CD8-positive, alpha-beta memory T cell (primary cell): ENCODE data around the gene CACNA2D4. TPM values are rescaled to one million over a fixed set of nuclear protein-coding genes. Genes with fewer than 3 reads are reported as not detected.

ENCODE experiments used
- CTCF ChIA-PET: fragments of 350-600 bp; sonication (Branson Sonifier 250); formaldehyde crosslinking; loops from one replicate; lab custom pipeline; 2021; ENCODE audit warnings: antibody characterized with exemption; lab: Charles Lee
- POLR2A ChIA-PET: fragments of 350-600 bp; sonication (Branson Sonifier 250); formaldehyde crosslinking; loops from one replicate; lab custom pipeline; 2021; ENCODE audit warnings: antibody characterized with exemption; lab: Charles Lee
- DNase-seq, 5 donors: peaks; one replicate each; pipeline versions ENCODE4 v3.0.0 to v3.0.0-alpha.2; 2020 to 2022; ENCODE audit warnings: mixed read lengths in 1 of 5
- H3K27ac ChIP-seq: one replicate; pipeline ENCODE4 v1.7.0; 2013; ENCODE audit warnings: low read depth, mild to moderate bottlenecking, low read length, moderate library complexity
- H3K27me3 ChIP-seq: 2 replicates; pipeline ENCODE4 v1.7.0; 2013; ENCODE audit warnings: low read length, mild to moderate bottlenecking; ENCODE audit not compliant: insufficient read depth, poor library complexity, severe bottlenecking
- H3K36me3 ChIP-seq: 2 replicates; pipeline ENCODE4 v1.7.0; 2013; ENCODE audit warnings: mild to moderate bottlenecking, low read length, moderate library complexity; ENCODE audit not compliant: insufficient read depth
- H3K4me1 ChIP-seq: 2 replicates; pipeline ENCODE4 v1.7.0; 2013; ENCODE audit warnings: mild to moderate bottlenecking, low read length, moderate library complexity; ENCODE audit not compliant: insufficient read depth
- H3K4me3 ChIP-seq: 2 replicates; pipeline ENCODE4 v1.7.0; 2013; ENCODE audit warnings: mild to moderate bottlenecking, low read length
- H3K9me3 ChIP-seq: 2 replicates; pipeline ENCODE4 v1.7.0; 2013; ENCODE audit warnings: mild to moderate bottlenecking, low read length
- H3K27ac Mint-ChIP-seq, 8 donors: one replicate each; pipeline ENCODE4 v1.8.0; 2020 to 2021; ENCODE audit warnings: mixed read lengths in 8 of 8, mild to moderate bottlenecking in 6 of 8, inconsistent platforms in 3 of 8, moderate library complexity in 3 of 8
- H3K27me3 Mint-ChIP-seq, 2 donors: one replicate each; pipeline ENCODE4 v1.8.0; 2020 to 2021; ENCODE audit warnings: mixed read lengths in 2 of 2, mild to moderate bottlenecking in 1 of 2, moderate library complexity in 1 of 2
- H3K36me3 Mint-ChIP-seq, 3 donors: one replicate each; pipeline ENCODE4 v1.8.0; 2020 to 2021; ENCODE audit warnings: mixed read lengths in 3 of 3, inconsistent platforms in 1 of 3, mild to moderate bottlenecking in 1 of 3
- H3K4me1 Mint-ChIP-seq, 3 donors: one replicate each; pipeline ENCODE4 v1.8.0; 2020 to 2021; ENCODE audit warnings: mixed read lengths in 3 of 3, inconsistent platforms in 1 of 3, mild to moderate bottlenecking in 1 of 3
- H3K4me3 Mint-ChIP-seq, 7 donors: one replicate each; pipeline ENCODE4 v1.8.0; 2020 to 2021; ENCODE audit warnings: mixed read lengths in 7 of 7, mild to moderate bottlenecking in 6 of 7, moderate library complexity in 4 of 7, inconsistent platforms in 2 of 7
- H3K9me3 Mint-ChIP-seq, 5 donors: one replicate each; pipeline ENCODE4 v1.8.0; 2020 to 2022; ENCODE audit warnings: mixed read lengths in 5 of 5, mild to moderate bottlenecking in 3 of 5, moderate library complexity in 2 of 5, inconsistent platforms in 1 of 5
- polyA plus RNA-seq: library from polyadenylated mRNA; unstranded; fragments of 300-500 nt; fragmentation: Illumina TruSeq; gene quantifications from one replicate; pipeline ENCODE4 v1.2.3, GENCODE V29; 2021
- total RNA-seq, 2 experiments: library from RNA; stranded (reverse); gene quantifications; one replicate each; pipeline ENCODE4 v1.2.3, GENCODE V29; 2021

Gene CACNA2D4
- total and polyA plus RNA-seq, 3 experiments from 2014 or later: 5.7 to 7.6 (median 6.5) TPM

DNA sequence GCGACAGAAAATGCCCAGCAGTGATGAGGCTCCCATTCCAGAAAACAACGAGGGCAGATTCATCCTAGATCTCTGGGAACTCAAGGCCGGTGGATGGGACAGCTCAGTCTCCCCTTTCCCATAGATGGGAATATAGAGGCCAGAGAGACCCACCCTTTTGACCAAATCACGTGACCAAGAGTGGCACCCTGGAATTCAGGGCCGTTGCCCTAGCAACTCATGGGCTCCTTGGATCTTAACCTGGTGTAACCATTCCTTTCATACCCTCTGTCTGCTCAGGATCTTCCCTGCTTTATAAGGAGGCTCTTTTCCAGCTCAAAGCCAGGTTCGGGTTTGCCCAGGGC is 106.5 kb downstream of the CACNA2D4 start:
- Mint-ChIP-seq H3K4me3 (peak overlapping the region in 6 of 7 donors; percentile 29 to 77 (median 70)), H3K27ac (peak overlapping the region in 4 of 8 donors; percentile 33 to 89 (median 63))

DNA sequence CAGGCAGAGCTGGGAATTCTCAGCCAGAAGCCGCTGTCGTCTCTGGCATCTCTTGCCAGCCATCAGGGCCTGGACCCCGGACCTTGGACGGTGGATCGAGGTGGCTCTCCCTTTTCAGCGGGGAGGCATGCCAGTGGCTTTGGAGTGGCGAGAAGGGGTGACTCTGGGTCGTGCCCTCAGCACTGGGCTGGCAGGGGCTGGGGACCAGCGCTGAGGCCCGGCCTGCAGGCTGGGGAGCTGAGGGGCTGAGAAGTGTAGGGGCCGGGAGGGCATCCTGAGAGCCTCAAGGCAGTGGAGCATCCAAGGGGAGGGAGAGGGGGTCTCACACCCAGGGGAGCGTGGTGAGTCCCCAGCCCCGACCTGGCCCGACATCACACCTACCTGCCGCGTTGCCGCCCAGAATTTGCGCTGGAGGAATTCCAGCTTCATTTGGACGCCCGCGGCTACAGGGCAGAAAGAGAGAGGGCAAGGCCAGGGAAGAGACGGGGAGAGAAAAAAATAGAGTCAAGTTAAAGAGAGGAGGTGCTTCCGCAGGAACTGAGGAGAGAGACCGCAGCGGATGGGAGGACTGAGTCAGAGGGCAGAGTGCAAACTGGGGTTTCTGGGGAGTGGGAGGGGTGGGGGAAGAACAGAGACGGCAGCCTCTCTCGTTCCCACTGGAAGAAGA is 107.0 kb downstream of the CACNA2D4 start:
- DNase-seq: peak in 3 of 5 donors; percentile 18 to 59 (median 42)
- Mint-ChIP-seq H3K27ac (peak overlapping the region in 6 of 8 donors; percentile 33 to 89 (median 58)), H3K9me3 (no peaks in the 10 kb centered on the region), H3K4me1 (peaks cover 14 to 29% (median 15%) of the 10 kb centered on the region in 3 donors), H3K36me3 (no peaks in the 10 kb centered on the region), H3K4me3 (peak overlapping the region; percentile 53 to 80 (median 71)), H3K27me3 (peaks cover 7 to 16% of the 10 kb centered on the region in 2 donors)
- H3K27ac ChIP-seq: no peak overlapping the region
- ChIA-PET POLR2A (no interaction called here), CTCF (interaction anchor here (1.1 to 1.3 kb wide), 2 partner anchors 16 to 128 kb away, joined by 3 to 6 read pairs; no protein-coding TSS in a partner anchor)
- H3K4me1 ChIP-seq: peaks cover 9% of the 10 kb centered on the region
- no peak overlapping the region for H3K4me3 ChIP-seq
- H3K27me3 ChIP-seq: no peaks in the 10 kb centered on the region
- H3K36me3 ChIP-seq: no peaks in the 10 kb centered on the region
- H3K9me3 ChIP-seq: no peaks in the 10 kb centered on the region

More for the DNA sequence above, 106.5 kb downstream of the CACNA2D4 start:
- H3K4me1 ChIP-seq: peaks cover 9% of the 10 kb centered on the region
- H3K9me3 ChIP-seq: no peaks in the 10 kb centered on the region
- Mint-ChIP-seq H3K4me1 (peaks cover 14 to 29% (median 15%) of the 10 kb centered on the region in 3 donors), H3K9me3 (no peaks in the 10 kb centered on the region), H3K27me3 (peaks cover 9 to 17% of the 10 kb centered on the region in 2 donors), H3K36me3 (no peaks in the 10 kb centered on the region)
- H3K36me3 ChIP-seq: no peaks in the 10 kb centered on the region
- no peak for DNase-seq
- H3K27ac ChIP-seq: no peak overlapping the region
- H3K4me3 ChIP-seq: no peak overlapping the region
- POLR2A ChIA-PET: interaction anchor here (0.5 to 0.6 kb wide), 2 partner anchors 229 to 1324 kb away, joined by 3 to 4 read pairs; no protein-coding TSS in a partner anchor
- H3K27me3 ChIP-seq: no peaks in the 10 kb centered on the region
- CTCF ChIA-PET: interaction anchor here (1.1 to 1.3 kb wide), 2 partner anchors 17 to 128 kb away, joined by 3 to 6 read pairs; no protein-coding TSS in a partner anchor

DNA sequence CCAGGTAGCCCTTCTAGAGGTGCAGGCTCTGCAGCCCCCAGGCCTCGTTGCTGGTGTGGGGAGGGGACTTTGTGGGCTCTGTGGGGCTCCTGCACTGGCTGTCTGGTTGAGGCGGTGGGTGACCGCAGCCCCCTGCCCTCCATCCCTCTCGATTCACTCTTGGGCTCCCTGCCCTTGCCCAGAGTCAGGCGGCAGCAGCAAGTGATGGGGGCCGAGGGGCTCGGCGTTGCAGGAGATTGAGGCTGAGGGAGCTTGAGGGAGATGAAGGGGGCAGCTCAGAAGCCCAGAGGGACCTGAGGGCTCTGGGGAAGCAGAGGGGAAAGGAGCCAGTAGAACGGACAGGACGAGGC is 107.5 kb downstream of the CACNA2D4 start:
- no peaks in the 10 kb centered on the region for H3K27me3 ChIP-seq
- Mint-ChIP-seq H3K4me1 (peaks cover 14 to 29% (median 15%) of the 10 kb centered on the region in 3 donors), H3K9me3 (no peaks in the 10 kb centered on the region), H3K27me3 (peaks cover 2 to 14% of the 10 kb centered on the region in 2 donors), H3K36me3 (no peaks in the 10 kb centered on the region), H3K27ac (peak overlapping the region in 5 of 8 donors; percentile 22 to 90 (median 53)), H3K4me3 (peak overlapping the region; percentile 43 to 80 (median 58))
- ChIA-PET CTCF (no interaction called here), POLR2A (no interaction called here)
- DNase-seq: no peak
- no peaks in the 10 kb centered on the region for H3K36me3 ChIP-seq
- no peak overlapping the region for H3K4me3 ChIP-seq
- H3K27ac ChIP-seq: no peak overlapping the region
- H3K9me3 ChIP-seq: no peaks in the 10 kb centered on the region
- peaks cover 9% of the 10 kb centered on the region for H3K4me1 ChIP-seq

DNA sequence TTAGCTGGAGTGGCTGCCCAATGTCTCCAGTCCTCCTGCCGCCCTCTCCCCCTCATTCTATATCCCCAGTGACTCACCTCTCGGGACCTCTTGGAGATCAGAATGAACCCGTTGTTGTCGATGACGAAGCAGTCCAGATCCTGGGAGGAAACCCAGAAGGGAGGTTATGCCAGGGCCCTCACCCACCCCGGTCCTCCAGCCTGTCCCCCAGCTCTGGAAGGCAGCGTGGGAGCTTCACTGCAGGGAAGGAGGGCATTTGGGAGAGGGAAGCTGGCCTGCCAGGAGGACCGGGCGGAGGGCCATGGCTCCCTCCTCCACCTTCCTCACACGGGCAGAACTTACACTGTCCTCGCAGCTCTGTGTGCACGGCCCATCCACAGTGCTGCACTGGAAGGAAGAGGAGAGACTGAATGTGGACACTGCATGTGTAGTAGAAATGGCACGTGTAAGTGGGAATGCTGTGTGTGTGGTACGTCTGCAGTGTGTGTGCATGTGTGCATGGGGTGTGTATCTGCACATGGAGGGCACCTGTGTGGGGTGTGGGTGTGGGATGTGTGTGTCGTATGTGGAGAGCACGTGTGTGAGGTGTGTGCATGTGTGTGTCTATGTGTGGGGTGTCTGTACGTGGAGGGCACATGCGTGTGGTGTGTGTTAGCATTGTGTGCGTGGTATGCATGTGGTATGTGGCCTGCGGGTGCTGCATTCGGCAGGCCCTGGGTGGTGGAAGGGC is 108.1 kb downstream of the CACNA2D4 start:
- no peaks in the 10 kb centered on the region for H3K9me3 Mint-ChIP-seq
- H3K36me3 Mint-ChIP-seq: no peaks in the 10 kb centered on the region
- ChIA-PET POLR2A (no interaction called here), CTCF (interaction anchor here (0.7 kb wide), 1 partner anchor 130 kb away, joined by 3 read pairs; no protein-coding TSS in a partner anchor)
- H3K27me3 Mint-ChIP-seq: peaks cover 2 to 14% of the 10 kb centered on the region in 2 donors
- H3K27ac Mint-ChIP-seq: peak overlapping the region in 6 of 8 donors; percentile 52 to 90 (median 70)
- no peak for DNase-seq
- H3K4me1 Mint-ChIP-seq: peaks cover 14 to 29% (median 15%) of the 10 kb centered on the region in 3 donors
- Histone ChIP-seq H3K9me3 (no peaks in the 10 kb centered on the region), H3K4me3 (no peak overlapping the region), H3K27ac (no peak overlapping the region), H3K4me1 (peaks cover 9% of the 10 kb centered on the region), H3K27me3 (no peaks in the 10 kb centered on the region), H3K36me3 (no peaks in the 10 kb centered on the region)
- peak overlapping the region in 6 of 7 donors; percentile 43 to 71 (median 52) for H3K4me3 Mint-ChIP-seq

DNA sequence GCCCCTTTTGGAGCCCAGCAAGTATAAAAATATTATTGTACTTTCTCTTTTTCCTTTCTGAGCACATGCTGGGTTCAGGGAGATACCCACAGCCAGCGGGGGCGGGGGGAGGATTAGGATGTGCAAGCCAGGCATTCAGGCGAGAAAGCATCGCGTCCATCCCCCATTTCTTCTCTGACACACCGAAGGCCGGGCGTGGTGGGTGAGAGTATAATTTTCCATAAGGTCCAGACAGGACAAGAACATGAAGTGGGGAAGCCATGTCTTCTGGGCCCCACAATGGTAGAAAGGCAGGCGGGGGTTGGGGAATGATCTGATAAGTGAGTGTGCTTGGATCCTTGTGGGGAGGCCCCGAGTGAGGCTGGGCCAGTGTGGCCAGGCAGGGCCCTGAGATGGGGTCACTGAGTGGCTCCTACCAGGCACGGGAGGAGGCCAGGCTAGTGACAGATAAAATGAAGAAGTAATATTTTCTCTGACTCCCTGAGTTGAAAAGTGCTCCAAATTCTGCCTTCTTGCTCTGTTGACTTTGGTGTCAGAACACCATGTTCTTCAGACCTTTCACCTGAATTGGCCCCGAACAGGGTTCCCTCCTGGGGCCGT is 108.8 kb downstream of the CACNA2D4 start:
- CTCF ChIA-PET: interaction anchor here (0.7 to 1.0 kb wide), 2 partner anchors 130 to 131 kb away, joined by 3 to 4 read pairs; no protein-coding TSS in a partner anchor
- no peaks in the 10 kb centered on the region for H3K27me3 ChIP-seq
- H3K9me3 ChIP-seq: no peaks in the 10 kb centered on the region
- POLR2A ChIA-PET: no interaction called here
- H3K27ac ChIP-seq: no peak overlapping the region
- peak overlapping the region in 6 of 8 donors; percentile 10 to 89 (median 74) for H3K27ac Mint-ChIP-seq
- H3K9me3 Mint-ChIP-seq: no peaks in the 10 kb centered on the region
- H3K4me3 Mint-ChIP-seq: peak overlapping the region in 4 of 7 donors; percentile 30 to 70 (median 50)
- H3K4me3 ChIP-seq: no peak overlapping the region
- no peaks in the 10 kb centered on the region for H3K36me3 ChIP-seq
- peaks cover 16 to 30% (median 16%) of the 10 kb centered on the region in 3 donors for H3K4me1 Mint-ChIP-seq
- H3K36me3 Mint-ChIP-seq: no peaks in the 10 kb centered on the region
- peaks cover 2 to 12% of the 10 kb centered on the region in 2 donors for H3K27me3 Mint-ChIP-seq
- DNase-seq: peak in 1 of 5 donors; percentile 25
- peaks cover 13% of the 10 kb centered on the region for H3K4me1 ChIP-seq

DNA sequence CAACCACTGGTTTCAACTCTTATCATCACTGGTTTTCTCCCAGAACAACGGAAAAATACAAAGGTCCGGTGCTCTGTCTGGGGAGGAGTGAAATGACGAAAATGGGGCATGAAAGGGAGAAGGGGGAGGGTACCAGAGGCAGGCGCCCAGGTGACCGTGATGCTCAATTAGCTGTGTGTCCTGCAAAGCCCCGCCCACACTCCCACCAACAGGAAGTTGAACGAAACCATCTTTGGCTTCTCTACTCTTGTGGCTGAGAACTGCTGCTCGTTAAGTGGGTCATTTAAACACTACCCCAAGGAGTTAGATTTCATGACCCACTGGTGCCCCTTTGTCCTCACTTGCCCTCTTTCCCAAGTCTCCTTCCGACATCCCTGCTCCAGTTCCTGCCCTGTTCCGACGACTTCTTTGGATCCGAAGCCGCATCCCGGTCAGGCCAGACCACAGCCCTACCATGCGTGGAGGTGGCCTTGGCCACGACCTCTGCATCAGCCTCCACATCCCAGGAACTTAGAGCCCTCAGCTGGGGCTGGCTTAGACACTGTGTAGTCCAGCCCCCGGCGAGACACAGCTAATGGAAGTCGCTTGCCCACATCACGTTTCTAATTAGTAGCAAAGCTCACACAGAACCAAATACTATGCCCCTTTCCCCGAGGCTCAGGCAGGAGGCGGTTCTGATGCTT is 109.5 kb downstream of the CACNA2D4 start:
- no peak overlapping the region for H3K27ac ChIP-seq
- no peaks in the 10 kb centered on the region for H3K36me3 Mint-ChIP-seq
- no peaks in the 10 kb centered on the region for H3K9me3 ChIP-seq
- peaks cover 20 to 37% (median 22%) of the 10 kb centered on the region in 3 donors for H3K4me1 Mint-ChIP-seq
- ChIA-PET CTCF (interaction anchor here (1.0 kb wide), 1 partner anchor 131 kb away, joined by 4 read pairs; no protein-coding TSS in a partner anchor), POLR2A (no interaction called here)
- peaks cover 15% of the 10 kb centered on the region for H3K4me1 ChIP-seq
- H3K9me3 Mint-ChIP-seq: no peaks in the 10 kb centered on the region
- H3K4me3 ChIP-seq: no peak overlapping the region
- no peaks in the 10 kb centered on the region for H3K36me3 ChIP-seq
- peak overlapping the region in 4 of 7 donors; percentile 32 to 57 (median 39) for H3K4me3 Mint-ChIP-seq
- peak in 3 of 5 donors; percentile 17 to 43 (median 39) for DNase-seq
- no peaks in the 10 kb centered on the region for H3K27me3 ChIP-seq
- peak overlapping the region in 6 of 8 donors; percentile 47 to 94 (median 84) for H3K27ac Mint-ChIP-seq
- H3K27me3 Mint-ChIP-seq: peaks cover 0 to 8% of the 10 kb centered on the region in 2 donors

DNA sequence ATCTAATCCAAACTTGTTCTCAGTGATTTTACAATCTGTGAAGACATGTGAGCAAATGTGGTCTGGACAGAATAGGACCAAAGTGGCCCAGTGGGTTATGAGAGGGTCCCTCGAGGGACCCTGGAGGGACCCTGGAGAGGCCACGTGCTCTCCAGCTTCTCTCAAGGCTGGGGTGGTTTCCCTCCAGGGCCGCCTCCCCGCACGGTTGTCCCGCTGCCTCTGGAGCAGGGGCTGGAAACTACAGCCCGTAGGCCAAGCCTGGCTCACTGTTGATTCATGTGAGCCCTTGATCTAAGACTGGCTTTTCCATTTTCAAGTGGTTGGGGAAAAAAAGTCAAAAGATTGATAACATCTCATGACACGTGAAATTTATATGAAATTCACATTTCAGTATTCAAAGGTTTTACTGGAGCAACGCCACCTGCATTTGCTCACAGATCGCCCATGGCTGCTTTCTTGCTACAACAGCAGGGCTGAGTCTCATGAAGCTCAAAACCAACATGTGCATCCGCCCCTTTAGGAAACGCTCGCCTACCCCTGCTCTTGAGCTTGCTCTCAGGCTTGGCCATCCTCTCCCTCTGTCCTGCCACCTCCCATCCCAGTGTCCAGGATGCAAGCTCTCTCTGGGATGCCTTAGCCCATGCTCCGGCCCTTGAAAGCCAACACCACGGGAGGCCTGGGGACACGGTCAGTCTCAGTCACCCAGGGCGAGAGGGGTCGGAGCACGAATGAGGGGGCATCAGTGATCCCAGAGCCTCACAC is 110.2 kb downstream of the CACNA2D4 start:
- Mint-ChIP-seq H3K27ac (peak overlapping the region in 5 of 8 donors; percentile 75 to 88 (median 82)), H3K4me3 (peak overlapping the region in 3 of 7 donors; percentile 32 to 57 (median 46)), H3K4me1 (peaks cover 20 to 37% (median 22%) of the 10 kb centered on the region in 3 donors), H3K36me3 (no peaks in the 10 kb centered on the region), H3K9me3 (no peaks in the 10 kb centered on the region), H3K27me3 (peaks cover 0 to 4% of the 10 kb centered on the region in 2 donors)
- CTCF ChIA-PET: no interaction called here
- H3K4me1 ChIP-seq: peaks cover 15% of the 10 kb centered on the region
- no peaks in the 10 kb centered on the region for H3K27me3 ChIP-seq
- no peaks in the 10 kb centered on the region for H3K36me3 ChIP-seq
- H3K4me3 ChIP-seq: no peak overlapping the region
- POLR2A ChIA-PET: no interaction called here
- H3K27ac ChIP-seq: no peak overlapping the region
- no peaks in the 10 kb centered on the region for H3K9me3 ChIP-seq
- DNase-seq: peak in 1 of 5 donors; percentile 41
